Stimulated activated naive CD4-positive, alpha-beta T cell (primary cell): ENCODE data around the gene PPP1R27.

Source experiments
- DNase-seq, 6 experiments: peaks; one replicate each; lab custom pipeline; 2025; lab: John Stamatoyannopoulos, UW

The PPP1R27 gene

GRCh38 chr17:81860756-81861568 lies 26.1 kb upstream of the PPP1R27 start:
- DNase-seq = peak; percentile 98 to 100 (median 99)

- peak in 1 of 6 experiments; percentile 98 for DNase-seq
These were observed 25.3 kb upstream of the PPP1R27 start, which contains the start of gene P4HB for GRCh38 chr17:81859906-81860755. Gene P4HB, minus strand, starts transcription at chr17:81860535. Its CDS starts 64 bp downstream, at chr17:81860471.

- no peak for DNase-seq
These were observed 24.4 kb upstream of the PPP1R27 start for GRCh38 chr17:81858967-81859905.

- DNase-seq = no peak
These were observed 23.5 kb upstream of the PPP1R27 start for GRCh38 chr17:81858170-81858966.

- no peak for DNase-seq
These were observed 20.3 kb upstream of the PPP1R27 start for GRCh38 chr17:81854974-81855774.

- no peak for DNase-seq
These were observed 17.4 kb upstream of the PPP1R27 start for GRCh38 chr17:81852237-81852636.

- DNase-seq = no peak
These were observed 16.6 kb upstream of the PPP1R27 start for GRCh38 chr17:81851423-81851822.

- no peak for DNase-seq
These were observed 14.6 kb upstream of the PPP1R27 start for GRCh38 chr17:81849457-81849856.

- no peak for DNase-seq
These were observed 12.2 kb upstream of the PPP1R27 start for GRCh38 chr17:81846743-81847689.

GRCh38 chr17:81845881-81846742 lies 11.3 kb upstream of the PPP1R27 start:
- no peak for DNase-seq

GRCh38 chr17:81845361-81845760 lies 10.5 kb upstream of the PPP1R27 start:
- no peak for DNase-seq

- no peak for DNase-seq
These were observed 10.0 kb upstream of the PPP1R27 start for GRCh38 chr17:81844887-81845286.

GRCh38 chr17:81844327-81844851 lies 9.5 kb upstream of the PPP1R27 start:
- DNase-seq = no peak

GRCh38 chr17:81843713-81844326 lies 9.0 kb upstream of the PPP1R27 start:
- DNase-seq = no peak

GRCh38 chr17:81842725-81843504 lies 8.1 kb upstream of the PPP1R27 start:
- DNase-seq = no peak

GRCh38 chr17:81842378-81842724 lies 7.5 kb upstream of the PPP1R27 start:
- no peak for DNase-seq

GRCh38 chr17:81841866-81842265 lies 7.0 kb upstream of the PPP1R27 start:
- no peak for DNase-seq
